SU-DHL-6 (cell line): ENCODE measurements around the gene APOB.

Experiments
- EZH2phosphoT487 ChIP-seq: fragments of 200-600 bp; sonication (generic), shearing (Covaris generic); conservative IDR thresholded peaks from 2 replicates; pipeline ENCODE4 v1.6.1; 2018; ENCODE audit warnings: mild to moderate bottlenecking, antibody characterized with exemption, low read length, moderate library complexity, mixed read lengths
- TF ChIP-seq, protein P1 (sequence below): fragments of 200-600 bp; sonication (generic); IDR thresholded peaks from one replicate; pipeline ENCODE4 v1.5.1; 2017; ENCODE audit warnings: antibody characterized with exemption, mild to moderate bottlenecking, low read length, moderate library complexity; ENCODE audit not compliant: insufficient read depth, poor library complexity, severe bottlenecking

DNA sequence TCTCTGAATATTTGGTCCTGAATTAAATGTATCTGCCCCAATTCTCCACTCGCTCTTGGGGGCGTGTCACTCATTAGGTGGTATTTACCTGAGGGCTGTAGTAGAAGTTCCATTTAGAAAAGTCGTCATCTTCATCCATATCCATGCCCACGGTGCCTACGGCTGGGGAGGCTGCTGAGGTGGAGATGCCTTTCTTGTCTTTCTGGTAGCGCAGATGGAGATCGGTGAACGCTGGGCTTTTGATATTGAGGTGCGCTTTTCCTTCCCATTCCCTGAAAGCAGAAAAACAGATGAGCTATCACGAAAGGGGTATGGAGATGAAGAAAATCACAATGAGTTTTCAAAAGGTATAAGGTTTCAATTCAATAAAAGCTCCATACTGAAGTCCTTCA is 39.7 kb downstream of the APOB start:
- TF ChIP-seq, protein P1, sequence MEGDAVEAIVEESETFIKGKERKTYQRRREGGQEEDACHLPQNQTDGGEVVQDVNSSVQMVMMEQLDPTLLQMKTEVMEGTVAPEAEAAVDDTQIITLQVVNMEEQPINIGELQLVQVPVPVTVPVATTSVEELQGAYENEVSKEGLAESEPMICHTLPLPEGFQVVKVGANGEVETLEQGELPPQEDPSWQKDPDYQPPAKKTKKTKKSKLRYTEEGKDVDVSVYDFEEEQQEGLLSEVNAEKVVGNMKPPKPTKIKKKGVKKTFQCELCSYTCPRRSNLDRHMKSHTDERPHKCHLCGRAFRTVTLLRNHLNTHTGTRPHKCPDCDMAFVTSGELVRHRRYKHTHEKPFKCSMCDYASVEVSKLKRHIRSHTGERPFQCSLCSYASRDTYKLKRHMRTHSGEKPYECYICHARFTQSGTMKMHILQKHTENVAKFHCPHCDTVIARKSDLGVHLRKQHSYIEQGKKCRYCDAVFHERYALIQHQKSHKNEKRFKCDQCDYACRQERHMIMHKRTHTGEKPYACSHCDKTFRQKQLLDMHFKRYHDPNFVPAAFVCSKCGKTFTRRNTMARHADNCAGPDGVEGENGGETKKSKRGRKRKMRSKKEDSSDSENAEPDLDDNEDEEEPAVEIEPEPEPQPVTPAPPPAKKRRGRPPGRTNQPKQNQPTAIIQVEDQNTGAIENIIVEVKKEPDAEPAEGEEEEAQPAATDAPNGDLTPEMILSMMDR, result no peak
- TF ChIP-seq EZH2phosphoT487, result no peak
